ENCODE measurements around the gene NEK1.

The NEK1 gene, protein sequence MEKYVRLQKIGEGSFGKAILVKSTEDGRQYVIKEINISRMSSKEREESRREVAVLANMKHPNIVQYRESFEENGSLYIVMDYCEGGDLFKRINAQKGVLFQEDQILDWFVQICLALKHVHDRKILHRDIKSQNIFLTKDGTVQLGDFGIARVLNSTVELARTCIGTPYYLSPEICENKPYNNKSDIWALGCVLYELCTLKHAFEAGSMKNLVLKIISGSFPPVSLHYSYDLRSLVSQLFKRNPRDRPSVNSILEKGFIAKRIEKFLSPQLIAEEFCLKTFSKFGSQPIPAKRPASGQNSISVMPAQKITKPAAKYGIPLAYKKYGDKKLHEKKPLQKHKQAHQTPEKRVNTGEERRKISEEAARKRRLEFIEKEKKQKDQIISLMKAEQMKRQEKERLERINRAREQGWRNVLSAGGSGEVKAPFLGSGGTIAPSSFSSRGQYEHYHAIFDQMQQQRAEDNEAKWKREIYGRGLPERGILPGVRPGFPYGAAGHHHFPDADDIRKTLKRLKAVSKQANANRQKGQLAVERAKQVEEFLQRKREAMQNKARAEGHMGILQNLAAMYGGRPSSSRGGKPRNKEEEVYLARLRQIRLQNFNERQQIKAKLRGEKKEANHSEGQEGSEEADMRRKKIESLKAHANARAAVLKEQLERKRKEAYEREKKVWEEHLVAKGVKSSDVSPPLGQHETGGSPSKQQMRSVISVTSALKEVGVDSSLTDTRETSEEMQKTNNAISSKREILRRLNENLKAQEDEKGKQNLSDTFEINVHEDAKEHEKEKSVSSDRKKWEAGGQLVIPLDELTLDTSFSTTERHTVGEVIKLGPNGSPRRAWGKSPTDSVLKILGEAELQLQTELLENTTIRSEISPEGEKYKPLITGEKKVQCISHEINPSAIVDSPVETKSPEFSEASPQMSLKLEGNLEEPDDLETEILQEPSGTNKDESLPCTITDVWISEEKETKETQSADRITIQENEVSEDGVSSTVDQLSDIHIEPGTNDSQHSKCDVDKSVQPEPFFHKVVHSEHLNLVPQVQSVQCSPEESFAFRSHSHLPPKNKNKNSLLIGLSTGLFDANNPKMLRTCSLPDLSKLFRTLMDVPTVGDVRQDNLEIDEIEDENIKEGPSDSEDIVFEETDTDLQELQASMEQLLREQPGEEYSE (N-terminal part only)

DNA sequence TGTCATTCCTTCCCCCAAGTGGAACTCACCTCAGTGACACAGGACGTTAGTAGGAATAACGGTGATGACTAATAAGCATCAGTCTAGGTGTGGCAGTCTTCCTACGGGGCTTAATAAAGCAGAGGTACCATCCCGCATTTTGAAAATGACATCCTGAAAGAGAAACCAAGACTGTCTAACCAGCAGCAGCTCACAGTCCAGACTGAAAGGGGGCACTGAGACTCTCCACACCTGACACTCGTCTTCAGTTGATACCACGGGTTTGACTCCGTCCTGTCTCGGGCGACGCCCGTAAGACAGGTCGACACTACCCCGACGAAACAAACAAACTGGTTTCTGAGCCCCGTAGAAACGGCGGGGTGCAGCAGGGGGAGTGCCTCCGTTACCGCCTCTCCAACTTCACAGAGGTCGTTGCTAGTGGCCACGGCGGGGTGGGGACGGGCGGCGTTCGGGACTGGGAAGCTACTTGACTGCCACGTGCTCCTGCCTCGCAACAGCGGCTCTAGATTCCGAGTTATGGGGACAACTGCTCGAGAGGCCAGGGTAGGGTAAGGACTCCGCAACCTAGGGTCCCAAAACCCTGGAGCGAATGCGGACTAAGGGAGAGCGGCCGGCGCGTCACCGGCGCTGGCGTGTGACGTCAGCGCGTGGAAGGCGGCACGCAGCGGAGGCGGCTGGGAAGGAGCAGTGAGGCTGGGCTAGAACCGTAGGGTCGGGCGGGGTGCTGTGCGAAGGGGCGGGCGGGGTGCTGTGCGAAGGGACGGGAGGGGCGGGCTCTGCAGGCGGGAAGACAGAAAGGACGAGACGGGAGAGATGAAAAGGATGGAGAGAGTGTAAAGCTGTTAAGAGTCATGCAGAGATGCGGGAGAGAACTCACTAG lies at the start of gene NEK1:
TSS of gene NEK1 (minus strand) at position 593 of the 880 bp plus-strand sequence. CDS start 9,953 bp downstream, outside the sequence.
- DNase-seq = peak; percentile 81

DNA sequence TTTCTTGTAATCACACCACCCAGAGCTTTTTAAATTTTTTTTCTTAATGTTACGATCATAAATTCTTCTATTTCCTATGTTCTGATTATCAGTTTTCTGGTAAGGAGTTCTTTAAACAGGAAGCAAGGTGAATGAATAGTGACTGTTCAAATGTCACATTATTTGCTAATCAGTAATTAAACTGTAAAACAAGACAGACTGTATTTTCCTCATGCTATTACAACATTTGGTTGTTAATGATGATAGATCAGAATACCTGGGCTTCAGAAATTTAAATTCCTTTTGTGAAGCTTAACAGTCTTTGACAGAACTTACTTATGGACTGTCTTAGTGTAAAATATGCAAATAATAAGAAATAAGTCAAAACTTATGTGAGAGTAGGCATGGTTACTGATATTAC lies 49.4 kb upstream of the NEK1 start:
- DNase-seq = no peak

DNA sequence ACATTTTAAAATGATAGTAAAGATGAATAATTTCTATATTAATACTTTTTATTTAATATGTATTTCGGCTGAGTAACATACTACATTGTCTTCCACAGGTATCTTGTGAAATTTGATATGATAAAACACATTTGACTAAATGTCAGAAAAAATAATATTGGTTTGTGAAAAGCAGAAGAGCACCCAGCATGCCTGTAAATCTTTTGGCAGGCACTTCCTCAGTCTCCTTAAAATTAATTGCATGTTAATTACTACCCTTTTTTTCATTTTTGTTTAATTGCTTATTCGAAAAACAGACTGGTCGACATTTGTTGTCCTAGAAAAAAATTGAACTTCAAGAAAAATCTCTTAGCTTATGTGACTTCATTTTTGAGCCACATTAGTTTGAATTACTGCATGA lies 48.5 kb upstream of the NEK1 start:
- no peak for DNase-seq

DNA sequence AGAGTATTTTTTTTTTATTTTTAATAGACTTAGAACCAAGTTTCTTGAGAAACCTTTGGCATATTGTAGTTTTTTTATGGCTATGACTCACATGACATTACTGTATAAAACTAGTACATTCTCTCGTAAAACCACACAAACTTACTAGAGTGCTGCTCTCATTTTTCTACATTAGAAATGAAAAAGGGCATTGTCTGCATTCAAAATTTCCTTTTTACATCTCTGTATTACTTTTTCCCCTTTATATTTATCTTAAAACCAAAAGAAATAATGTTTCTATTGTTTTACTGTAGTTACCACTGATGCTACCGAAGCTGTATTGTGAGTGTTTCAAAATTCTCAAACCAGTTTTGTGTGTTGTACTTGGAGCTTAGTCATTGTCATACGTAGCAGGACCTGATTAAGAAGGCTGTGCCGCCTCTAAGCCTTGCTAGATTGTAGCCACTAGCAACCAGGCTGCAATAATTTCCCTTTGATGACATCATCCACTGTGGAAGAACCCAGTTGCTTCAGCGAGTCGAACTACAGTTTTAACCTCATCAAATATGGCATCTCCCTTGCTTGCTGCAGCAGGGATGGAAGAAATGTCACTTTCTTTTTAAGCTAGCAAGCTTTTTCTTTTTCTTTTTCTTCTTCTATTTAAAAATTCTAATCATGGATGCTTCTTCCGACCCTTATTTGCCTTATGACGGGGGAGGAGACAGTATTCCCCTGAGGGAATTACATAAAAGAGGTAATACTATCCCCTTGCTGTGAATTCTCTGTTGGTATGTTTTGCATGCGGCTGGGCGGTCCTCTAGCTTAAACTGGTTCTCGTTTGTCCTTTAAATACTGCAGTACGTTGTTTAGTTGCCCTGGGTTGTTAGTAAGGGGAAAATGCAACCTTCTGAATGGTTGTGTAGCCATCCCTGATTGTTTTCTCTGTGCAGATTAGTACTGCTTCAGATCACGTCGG lies 47.6 kb upstream of the NEK1 start:
- peak; percentile 52 for DNase-seq

DNA sequence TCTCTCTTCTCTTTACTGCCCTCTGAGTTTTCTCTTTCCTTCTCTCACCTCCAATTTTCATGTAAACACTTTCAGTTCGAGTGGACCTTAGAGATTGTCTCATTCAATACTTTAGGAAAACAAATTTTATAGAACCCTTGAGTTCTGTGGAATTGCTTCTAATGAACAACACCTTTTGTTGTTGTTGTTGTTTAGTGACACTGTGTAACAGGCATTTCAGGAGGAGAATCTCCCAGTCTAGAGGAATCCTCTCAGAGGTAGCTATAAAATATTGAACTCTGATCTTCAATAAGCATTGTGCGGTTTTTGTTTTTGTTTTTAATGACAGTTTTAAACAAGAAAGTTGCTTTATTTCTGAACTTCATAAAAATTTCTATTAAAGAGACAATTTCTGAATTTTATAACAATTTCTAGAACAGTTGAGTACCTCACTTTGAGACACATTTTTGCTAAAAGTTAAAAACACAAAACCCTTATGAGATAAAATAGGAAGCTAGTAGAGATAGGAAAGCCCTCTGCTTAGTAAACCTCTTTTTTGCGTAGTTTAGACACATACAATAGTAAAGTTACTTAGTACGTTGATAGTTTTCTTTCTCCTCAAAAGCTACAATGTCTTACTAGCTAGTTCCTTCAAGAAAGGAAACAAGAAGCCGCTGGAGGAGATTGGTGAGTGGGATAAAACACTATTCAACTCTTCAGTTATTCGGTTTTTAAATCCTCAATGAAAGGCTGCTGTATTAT lies 46.8 kb upstream of the NEK1 start:
- DNase-seq = no peak

DNA sequence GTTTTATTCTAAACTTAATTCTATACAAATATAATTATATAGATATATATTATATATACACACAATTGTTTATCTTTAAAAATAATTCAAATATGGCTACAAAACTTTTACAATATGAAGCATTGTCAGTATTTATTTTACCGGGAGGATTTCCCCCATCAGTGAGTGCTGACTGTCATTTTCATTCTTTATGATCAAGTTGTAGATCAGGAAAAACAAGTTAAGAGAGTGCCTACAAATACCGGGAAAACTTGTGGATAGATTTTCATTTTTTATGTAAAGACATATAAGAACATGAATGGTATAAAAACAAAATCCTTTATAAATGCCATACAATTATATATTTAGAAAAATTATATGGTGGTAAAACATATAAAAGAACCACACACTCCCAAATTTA lies 45.8 kb upstream of the NEK1 start:
- DNase-seq = no peak

DNA sequence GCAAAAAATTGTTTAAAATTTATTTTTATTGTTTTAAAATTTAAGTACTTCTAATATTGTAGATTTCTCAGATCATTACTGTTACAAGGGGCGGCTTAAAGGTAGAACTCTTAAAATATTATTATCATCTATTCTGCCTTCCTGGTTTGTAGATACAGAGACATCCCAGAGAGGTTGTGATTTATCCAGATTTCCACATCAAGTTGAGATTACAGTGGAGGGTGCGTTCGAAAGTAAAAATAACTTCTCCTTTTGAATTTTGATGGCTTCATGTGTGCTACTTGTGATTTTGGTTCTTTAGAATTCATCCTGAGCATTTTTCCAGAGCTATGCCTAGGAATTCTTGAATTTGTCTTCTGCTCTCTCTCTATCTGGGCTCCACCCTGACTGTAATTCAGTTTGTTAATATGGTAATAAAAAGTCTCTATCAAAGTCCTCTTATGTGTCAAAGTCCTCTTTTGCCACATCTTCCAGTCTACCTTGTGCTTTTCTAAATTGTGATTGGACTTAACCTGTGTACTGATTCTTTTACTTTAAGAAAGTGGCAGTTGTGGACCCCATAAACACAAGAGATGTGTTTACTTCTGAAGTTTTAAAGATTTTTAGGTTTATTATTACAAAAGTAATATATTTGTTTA lies 45.2 kb upstream of the NEK1 start:
- no peak for DNase-seq

DNA sequence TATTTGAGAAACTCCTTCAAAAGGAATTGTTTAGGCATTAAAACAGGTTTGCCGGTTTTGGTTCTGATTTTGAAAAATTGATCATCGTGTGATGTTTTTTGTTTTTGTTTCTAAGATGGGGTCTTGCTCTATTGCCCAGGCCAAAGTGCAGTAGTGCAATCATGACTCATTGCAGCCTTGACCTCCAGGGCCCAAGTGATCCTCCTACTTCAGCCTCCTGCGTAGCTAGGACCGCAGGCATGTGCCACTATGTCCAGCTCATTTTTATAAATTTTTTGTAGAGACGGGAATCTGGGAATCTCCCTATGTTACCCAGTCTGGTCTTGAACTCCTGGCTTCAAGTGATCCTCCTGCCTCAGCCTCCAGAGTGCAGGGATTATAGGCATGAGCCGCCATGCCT lies 43.0 kb upstream of the NEK1 start:
- DNase-seq = no peak

DNA sequence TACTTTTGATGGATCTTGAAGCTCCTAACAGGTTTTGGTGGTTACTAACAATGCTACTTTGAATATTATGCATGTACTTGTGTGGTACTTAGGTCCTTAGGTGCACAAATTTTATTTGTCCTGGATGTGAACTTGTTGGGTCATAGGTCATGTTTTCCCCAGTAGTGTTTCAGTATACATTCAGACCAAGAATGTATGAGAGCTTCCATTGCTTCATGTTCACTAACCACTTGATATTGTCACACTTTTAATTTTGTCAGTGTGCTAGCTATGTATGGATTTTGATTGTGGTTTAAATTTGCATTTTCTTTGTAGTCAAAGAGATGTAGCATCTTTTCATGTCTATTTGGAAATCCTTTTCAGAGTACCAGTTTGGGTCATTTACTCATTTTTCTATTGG lies 40.2 kb upstream of the NEK1 start:
- DNase-seq = no peak

DNA sequence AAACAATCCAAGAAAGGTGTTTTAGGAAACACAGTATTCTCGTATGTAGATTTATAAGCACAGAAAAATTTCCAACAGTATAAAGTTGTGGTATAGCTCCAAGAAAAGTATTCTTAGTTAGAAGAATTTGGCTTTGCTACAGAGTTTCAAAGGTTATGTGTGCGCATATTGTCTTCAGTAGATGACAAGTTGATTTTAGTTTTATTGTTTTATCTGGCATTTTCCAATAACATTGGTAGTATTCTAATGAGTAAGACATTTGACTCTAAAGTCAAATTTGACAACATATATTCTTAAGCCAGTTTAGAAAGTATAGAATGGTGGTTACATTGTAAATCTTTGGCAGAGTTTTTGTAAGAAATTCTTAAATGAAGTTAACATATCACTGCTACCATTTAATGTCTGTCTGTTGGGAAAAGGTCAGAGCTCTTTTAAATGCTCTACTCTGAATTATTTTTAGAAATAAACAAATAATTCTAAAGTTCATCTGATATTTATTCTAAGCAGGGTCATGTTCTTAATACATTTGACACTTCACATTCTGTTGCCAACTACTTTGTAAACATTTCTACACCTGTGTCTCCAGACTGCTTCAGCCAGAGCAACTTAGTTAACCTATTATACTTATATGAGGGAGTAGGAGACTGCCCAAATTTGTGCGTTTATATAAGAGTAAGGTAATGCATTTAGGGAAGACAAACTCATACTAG lies 38.0 kb upstream of the NEK1 start:
- no peak for DNase-seq

DNA sequence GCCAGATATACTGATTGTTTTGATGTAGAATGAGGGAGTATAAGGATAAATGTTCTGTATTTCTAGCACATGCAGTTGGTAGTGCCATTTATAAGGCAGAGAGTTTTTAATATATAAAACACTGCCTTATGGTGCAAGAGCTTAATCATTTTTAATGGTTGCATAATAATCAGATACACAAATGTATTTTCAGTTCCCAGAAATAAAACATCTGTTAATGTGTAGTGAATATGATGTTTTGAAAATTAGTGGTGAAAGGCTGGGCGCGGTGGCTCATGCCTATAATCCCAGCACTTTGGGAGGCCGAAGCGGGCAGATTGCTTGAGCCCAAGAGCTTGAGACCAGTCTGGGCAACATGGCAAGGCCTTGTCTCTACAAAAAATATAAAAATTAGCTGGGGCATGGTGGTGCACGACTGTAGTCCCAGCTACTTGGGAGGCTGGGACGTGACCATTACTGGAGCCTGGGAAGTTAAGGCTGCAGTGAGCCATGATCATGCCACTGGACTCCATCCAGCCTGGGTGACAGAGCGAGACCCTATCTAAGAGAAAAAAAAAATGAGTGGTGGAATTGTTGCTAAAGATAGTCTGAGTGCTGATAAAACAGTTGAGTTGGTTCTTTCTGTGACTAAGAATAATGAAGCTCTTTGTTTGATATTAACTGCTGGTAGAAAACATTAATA lies 37.3 kb upstream of the NEK1 start:
- DNase-seq = no peak

DNA sequence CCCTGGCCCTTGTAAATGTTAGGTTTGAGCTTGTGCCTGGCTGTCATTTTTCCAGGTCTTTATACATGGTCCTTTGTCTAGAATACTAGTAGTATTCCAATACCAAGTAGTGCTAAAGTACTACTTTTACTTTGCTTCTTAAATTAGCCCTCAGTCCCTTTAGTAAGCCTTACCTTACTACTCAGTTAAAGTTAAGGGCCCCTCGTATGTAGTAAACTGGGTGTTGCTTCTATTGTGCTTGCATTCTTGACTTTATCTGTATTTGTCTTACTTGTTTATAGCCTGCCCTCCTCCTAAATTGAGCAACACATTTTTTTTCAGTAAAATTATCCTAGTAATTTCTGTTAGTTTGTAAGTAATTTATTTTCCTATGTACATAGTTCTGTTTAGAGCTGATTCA lies 33.2 kb upstream of the NEK1 start:
- DNase-seq = no peak

DNA sequence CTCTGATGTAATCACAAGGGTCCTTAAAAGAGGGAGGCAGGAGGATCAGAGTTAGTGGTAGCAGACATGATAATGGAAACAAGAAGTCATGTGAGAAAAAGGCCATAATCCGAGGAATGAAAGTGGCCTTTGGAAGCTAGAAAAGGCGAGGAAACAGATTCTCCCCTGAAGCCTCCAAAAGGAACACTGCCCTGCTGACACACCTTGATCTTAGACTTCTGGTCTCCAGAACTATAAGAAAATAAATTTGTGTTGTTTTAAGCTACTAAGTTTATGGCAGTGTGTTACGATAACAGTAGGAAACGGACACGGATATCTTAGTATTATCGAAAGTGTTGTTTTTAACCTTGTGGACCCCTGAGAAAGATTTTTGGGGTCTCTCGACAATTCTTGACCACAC lies 32.4 kb upstream of the NEK1 start:
- DNase-seq = no peak

DNA sequence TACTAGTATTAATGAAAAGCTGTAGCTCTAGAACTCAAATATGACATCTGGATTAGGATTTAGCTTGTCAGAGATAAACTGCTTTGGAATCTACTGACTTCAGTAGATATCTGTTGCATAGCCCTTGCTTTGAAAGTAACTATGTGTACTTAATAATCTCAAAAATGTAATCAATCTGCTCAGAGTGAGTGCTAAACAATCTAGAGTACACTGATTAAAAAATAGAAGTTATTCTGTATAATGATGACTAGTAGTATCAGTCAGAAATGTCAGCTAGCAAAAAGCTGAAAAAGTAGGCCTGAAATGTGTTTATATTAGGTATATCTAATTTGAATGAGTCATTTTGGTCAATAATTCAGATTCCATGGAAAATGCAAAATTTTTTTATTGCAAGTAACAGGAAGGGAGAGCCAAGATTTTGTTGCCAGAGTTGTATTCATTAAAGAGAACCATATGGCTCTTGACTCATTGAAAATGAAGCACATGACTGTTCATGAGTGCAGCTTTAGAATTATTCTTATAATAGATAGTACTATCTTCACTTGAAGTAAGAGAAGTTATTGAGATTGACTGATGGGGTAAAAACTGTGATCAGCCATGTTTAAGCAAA lies 28.0 kb upstream of the NEK1 start:
- no peak for DNase-seq

DNA sequence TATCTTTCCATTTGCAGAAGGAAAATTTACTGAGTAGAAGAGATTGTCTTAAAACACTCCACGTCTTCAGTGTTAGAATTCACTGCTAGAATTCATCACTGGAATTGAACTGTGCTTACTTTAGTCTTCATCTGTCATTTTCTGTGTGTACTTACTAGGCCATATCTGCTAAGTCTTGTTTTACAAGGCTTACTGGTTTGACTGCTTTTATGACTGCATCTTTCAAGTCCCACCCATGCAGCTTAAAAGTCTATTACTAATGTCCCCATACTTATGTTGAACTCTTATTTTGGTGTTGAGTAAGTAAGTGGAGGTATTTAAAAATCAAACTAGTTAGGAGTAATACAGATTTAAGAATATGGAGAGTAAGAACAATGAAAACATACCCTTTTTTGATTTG lies 22.6 kb upstream of the NEK1 start:
- DNase-seq = no peak

DNA sequence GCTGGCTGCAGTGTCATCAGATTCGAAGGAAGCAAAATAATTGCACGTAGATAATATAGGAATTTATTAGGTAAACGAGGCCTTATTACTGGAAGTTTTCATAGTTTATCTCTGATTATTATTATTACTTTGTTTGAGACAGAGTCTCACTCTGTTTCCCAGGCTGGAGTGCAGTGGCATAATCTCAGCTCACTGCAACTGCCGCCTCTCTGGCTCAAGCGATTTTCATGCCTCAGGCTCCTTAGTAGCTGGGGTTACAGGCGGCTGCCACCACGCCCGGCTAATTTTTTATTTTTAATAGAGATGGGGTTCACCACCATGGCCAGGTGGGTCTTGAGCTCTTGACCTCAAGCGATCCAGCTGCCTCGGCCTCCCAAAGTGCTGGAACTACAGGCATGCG lies 20.5 kb upstream of the NEK1 start:
- no peak for DNase-seq

DNA sequence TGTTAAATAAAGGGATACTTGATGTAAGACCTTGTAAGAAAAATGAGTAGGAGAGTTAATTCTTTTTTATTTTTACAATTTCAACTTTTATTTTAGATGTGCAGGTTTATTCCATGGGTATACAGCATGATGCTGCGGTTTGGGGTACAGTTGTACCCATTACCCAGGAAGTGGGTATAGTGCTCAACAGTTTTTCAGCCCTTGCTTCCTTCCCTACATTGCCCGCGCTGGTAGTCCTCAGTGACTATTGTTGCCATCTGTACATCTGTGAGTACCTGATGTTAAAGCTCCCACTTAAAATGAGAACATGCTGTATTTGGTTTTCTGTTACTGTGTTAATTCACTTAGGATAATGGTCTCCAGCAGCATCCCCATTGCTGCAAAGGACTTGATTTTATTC lies 17.7 kb upstream of the NEK1 start:
- DNase-seq = no peak

DNA sequence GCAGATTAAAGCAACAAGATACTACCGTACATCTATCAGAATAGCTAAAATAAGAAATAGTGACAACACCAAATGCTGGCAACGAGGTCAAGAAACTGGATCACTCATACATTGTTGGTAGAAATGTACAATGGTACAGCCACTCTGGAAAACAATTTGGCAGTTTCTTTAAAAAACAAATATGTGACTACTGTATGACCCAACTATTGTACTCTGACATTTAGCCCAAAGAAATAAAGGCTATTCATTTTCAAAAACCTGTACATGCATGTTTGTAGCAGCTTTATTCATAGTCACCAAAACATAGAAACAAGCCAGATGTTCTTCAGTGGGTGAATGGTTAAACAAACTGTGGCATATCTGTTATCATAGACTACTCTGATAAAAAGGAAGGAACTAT lies 16.2 kb upstream of the NEK1 start:
- no peak for DNase-seq
